HepG2 (cell line): ENCODE results near the gene FAM117B. TPM values are rescaled to one million over a fixed set of nuclear protein-coding genes. Genes with fewer than 3 reads are reported as not detected.
A peak's percentile ranks its signal among the peaks of the same experiment; 100 is the strongest.

Experiments used
- KLF16 ChIP-seq, 2 experiments: sonication (generic) in 1 of 2; formaldehyde crosslinking in 1 of 2; IDR thresholded peaks; 2 replicates each; pipeline versions ENCODE4 v1.6.1 to v1.8.0; 2016 to 2023; ENCODE audit warnings: missing genetic modification reagents in 2 of 2, missing compliant biosample characterization in 1 of 2
- KLF9 ChIP-seq: IDR thresholded peaks from 2 replicates; pipeline ENCODE4 v1.6.1; 2016; ENCODE audit warnings: low read depth
- MAF1 ChIP-seq: sonication (generic); formaldehyde crosslinking; IDR thresholded peaks from 2 replicates; pipeline ENCODE4 v1.5.0; 2020; ENCODE audit warnings: missing genetic modification reagents, borderline replicate concordance
- NCOA5 ChIP-seq: sonication (generic); formaldehyde crosslinking; IDR thresholded peaks from 2 replicates; pipeline ENCODE4 v1.4.0; 2020; ENCODE audit warnings: missing genetic modification reagents
- NFYB ChIP-seq: sonication (generic); formaldehyde crosslinking; IDR thresholded peaks from 2 replicates; pipeline ENCODE4 v1.4.0; 2020; ENCODE audit warnings: missing genetic modification reagents
- NRL ChIP-seq: sonication (generic); formaldehyde crosslinking; IDR thresholded peaks from 2 replicates; pipeline ENCODE4 v1.5.0; 2020; ENCODE audit warnings: missing genetic modification reagents, mild to moderate bottlenecking, moderate library complexity, borderline replicate concordance
- SMC3 ChIP-seq: IDR thresholded peaks from 2 replicates; pipeline ENCODE4 v1.6.1; 2011; ENCODE audit warnings: low read length, improper control_type of control experiment
- SSRP1 ChIP-seq: IDR thresholded peaks from 2 replicates; pipeline ENCODE4 v1.6.1; 2016; ENCODE audit warnings: control low read depth
- ZNF101 ChIP-seq: sonication (generic); formaldehyde crosslinking; IDR thresholded peaks from 2 replicates; pipeline ENCODE4 v1.4.0; 2020; ENCODE audit warnings: mild to moderate bottlenecking, low read depth, missing genetic modification reagents, borderline replicate concordance
- ZNF121 ChIP-seq: sonication (generic); formaldehyde crosslinking; IDR thresholded peaks from 2 replicates; pipeline ENCODE4 v1.5.0; 2020; ENCODE audit warnings: mild to moderate bottlenecking, missing genetic modification reagents
- ZNF205 ChIP-seq: IDR thresholded peaks from 2 replicates; pipeline ENCODE4 v1.6.1; 2018; ENCODE audit warnings: missing biosample characterization, missing genetic modification reagents
- ZNF317 ChIP-seq: sonication (generic); formaldehyde crosslinking; IDR thresholded peaks from 2 replicates; pipeline ENCODE4 v1.5.0; 2020; ENCODE audit warnings: mild to moderate bottlenecking, missing genetic modification reagents
- ZNF331 ChIP-seq: sonication (generic); formaldehyde crosslinking; IDR thresholded peaks from 2 replicates; pipeline ENCODE4 v1.4.0; 2020; ENCODE audit warnings: missing genetic modification reagents
- ZNF44 ChIP-seq: sonication (generic); formaldehyde crosslinking; IDR thresholded peaks from 2 replicates; pipeline ENCODE4 v1.5.1; 2020; ENCODE audit warnings: mild to moderate bottlenecking, missing genetic modification reagents
- ZNF484 ChIP-seq: sonication (generic); formaldehyde crosslinking; IDR thresholded peaks from 2 replicates; pipeline ENCODE4 v1.5.1; 2020; ENCODE audit warnings: mild to moderate bottlenecking, low read depth, missing genetic modification reagents, borderline replicate concordance
- ZNF652 ChIP-seq: IDR thresholded peaks from 2 replicates; pipeline ENCODE4 v1.6.1; 2016; ENCODE audit warnings: low read depth, borderline replicate concordance
- ZNF660 ChIP-seq: sonication (generic); formaldehyde crosslinking; IDR thresholded peaks from 2 replicates; pipeline ENCODE4 v1.5.1; 2020; ENCODE audit warnings: mild to moderate bottlenecking, low read depth, missing genetic modification reagents, borderline replicate concordance
- ZNF75D ChIP-seq: sonication (generic); formaldehyde crosslinking; IDR thresholded peaks from 2 replicates; pipeline ENCODE4 v1.8.1; 2023; ENCODE audit warnings: missing genetic modification reagents, mild to moderate bottlenecking, borderline replicate concordance
- polyA plus RNA-seq, 8 experiments: library from polyadenylated mRNA; depleted of rRNA in 3 of 8; stranded (reverse) in 7 of 8; unstranded in 1 of 8; fragments of >200 nt; fragmentation: Illumina TruSeq in 4 of 8; extraction: Trizol in 4 of 8; gene quantifications; 2 replicates each; pipeline versions ENCODE4 v1.2.1 to v1.2.3, GENCODE V29; 2011 to 2016; ENCODE audit warnings: low read depth in 4 of 8, missing spikeins in 1 of 8, mixed read lengths in 1 of 8; ENCODE audit not compliant: insufficient read depth in 1 of 8
- total RNA-seq, 5 experiments: library from RNA; depleted of rRNA; stranded (reverse); fragments of >200 nt; fragmentation: Illumina TruSeq; extraction: Trizol; gene quantifications; 2 replicates each; pipeline ENCODE4 v1.2.3, GENCODE V29; 2016; ENCODE audit warnings: low read depth in 1 of 5
- TF ChIP-seq, protein P1 (sequence below), 2 experiments: sonication (generic) in 1 of 2; formaldehyde crosslinking in 1 of 2; IDR thresholded peaks; 2 replicates each; pipeline versions ENCODE4 v1.5.1 to v1.6.1; 2011 to 2020; ENCODE audit warnings: borderline replicate concordance in 1 of 2, low read depth in 1 of 2, low read length in 1 of 2, mild to moderate bottlenecking in 1 of 2, missing genetic modification reagents in 1 of 2, moderate library complexity in 1 of 2
- TF ChIP-seq, protein P2 (sequence below): sonication (generic); formaldehyde crosslinking; IDR thresholded peaks from 2 replicates; pipeline ENCODE4 v1.4.0; 2020; ENCODE audit warnings: missing genetic modification reagents, mild to moderate bottlenecking, borderline replicate concordance
- TF ChIP-seq, protein P3 (sequence below): sonication (generic); IDR thresholded peaks from 2 replicates; pipeline ENCODE4 v1.6.1; 2016; ENCODE audit warnings: low read depth, borderline replicate concordance
- TF ChIP-seq, protein P4 (sequence below): sonication (generic); formaldehyde crosslinking; IDR thresholded peaks from 2 replicates; pipeline ENCODE4 v1.5.0; 2020; ENCODE audit warnings: mild to moderate bottlenecking, missing genetic modification reagents, borderline replicate concordance

Gene FAM117B
- total and polyA plus RNA-seq, 2 of the 13 experiments (the other 11 are each of a cell fraction or from before 2014, with no cell fraction given), result 5.8 to 11.0 TPM

DNA sequence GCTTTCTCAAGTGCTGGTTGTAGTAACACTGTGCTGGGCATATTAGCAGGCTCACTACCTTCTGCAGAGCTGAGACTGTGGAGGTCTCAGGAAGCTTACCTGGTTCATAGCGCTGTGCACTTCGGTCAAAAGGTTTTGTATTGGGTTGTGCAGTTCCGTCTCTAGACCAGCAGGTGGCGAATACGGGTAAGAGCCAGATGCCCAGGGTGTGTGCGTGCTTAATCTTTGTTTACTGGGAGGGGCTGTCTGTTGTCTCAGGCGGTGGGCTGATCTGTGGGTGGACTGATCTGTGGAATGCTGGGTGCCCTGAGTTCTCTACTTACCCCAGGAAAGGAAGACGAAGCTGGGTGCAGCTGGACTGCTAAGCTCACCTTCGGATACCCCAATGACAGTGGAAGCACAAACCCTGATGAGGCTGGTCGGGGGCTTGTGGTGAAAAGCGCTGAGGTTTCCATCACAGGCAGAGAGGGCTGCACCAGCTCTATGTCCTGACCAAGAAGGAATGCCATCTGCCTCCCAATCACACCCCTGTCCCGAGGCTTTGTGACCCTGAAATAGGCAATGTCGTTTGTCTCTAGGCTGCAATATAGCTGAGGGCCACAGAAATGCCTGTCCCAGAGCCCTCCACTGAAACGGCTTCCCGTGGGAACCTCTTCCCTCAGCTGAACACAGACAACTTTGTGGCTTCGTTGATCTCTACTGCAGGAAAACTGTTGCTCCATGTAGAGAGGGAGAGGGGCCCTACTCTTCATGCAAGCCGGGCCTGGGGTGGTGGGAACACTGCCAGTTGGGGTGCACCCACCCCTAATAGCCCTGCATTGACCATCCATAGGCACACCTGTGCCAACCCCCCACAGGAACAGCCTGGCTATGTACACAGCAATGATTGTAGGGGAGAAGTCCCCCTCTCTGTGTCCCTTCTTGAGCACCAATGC is 45.9 kb upstream of the FAM117B start (continued):
- peak; percentile 96 for TF ChIP-seq SSRP1 (CRISPR knock-in tag)
- no peak for TF ChIP-seq MAF1 (CRISPR knock-in tag)
- TF ChIP-seq, protein P1, sequence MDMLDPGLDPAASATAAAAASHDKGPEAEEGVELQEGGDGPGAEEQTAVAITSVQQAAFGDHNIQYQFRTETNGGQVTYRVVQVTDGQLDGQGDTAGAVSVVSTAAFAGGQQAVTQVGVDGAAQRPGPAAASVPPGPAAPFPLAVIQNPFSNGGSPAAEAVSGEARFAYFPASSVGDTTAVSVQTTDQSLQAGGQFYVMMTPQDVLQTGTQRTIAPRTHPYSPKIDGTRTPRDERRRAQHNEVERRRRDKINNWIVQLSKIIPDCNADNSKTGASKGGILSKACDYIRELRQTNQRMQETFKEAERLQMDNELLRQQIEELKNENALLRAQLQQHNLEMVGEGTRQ (IDR thresholded peaks at IDR 0.05; ENCODE audit: low read depth, low read length), result no peak
- TF ChIP-seq, protein P1 (CRISPR knock-in tag; IDR thresholded peaks at IDR 0.05; ENCODE audit: borderline replicate concordance), result no peak
- peak; percentile 84; the same call in 1 of the 2 replicates for TF ChIP-seq ZNF331 (CRISPR knock-in tag)
- peak; percentile 55; the same call in 1 of the 2 replicates for TF ChIP-seq ZNF205 (CRISPR knock-in tag)
- TF ChIP-seq ZNF317 (CRISPR knock-in tag), result peak; percentile 73; the same call in 1 of the 2 replicates
- no peak for TF ChIP-seq ZNF484 (CRISPR knock-in tag)
- 0 out of 2 replicates have a peak, but pooled peaks have one; percentile 77 for TF ChIP-seq NRL (CRISPR knock-in tag)
- TF ChIP-seq KLF16 (CRISPR knock-in tag; IDR thresholded peaks at IDR 0.05), result peak in 1 of 2 experiments; percentile 85; a peak in 2 of 4 replicates
- TF ChIP-seq ZNF75D, result no peak
- 0 out of 2 replicates have a peak, but pooled peaks have one; percentile 28 for TF ChIP-seq NFYB (CRISPR knock-in tag)
- peak; percentile 99 for TF ChIP-seq SMC3
- TF ChIP-seq ZNF121 (CRISPR knock-in tag), result no peak
- TF ChIP-seq, protein P2, sequence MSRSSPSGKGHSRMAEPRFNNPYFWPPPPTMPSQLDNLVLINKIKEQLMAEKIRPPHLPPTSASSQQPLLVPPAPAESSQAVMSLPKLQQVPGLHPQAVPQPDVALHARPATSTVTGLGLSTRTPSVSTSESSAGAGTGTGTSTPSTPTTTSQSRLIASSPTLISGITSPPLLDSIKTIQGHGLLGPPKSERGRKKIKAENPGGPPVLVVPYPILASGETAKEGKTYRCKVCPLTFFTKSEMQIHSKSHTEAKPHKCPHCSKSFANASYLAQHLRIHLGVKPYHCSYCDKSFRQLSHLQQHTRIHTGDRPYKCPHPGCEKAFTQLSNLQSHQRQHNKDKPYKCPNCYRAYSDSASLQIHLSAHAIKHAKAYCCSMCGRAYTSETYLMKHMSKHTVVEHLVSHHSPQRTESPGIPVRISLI (CRISPR knock-in tag), result peak; percentile 36; the same call in 1 of the 2 replicates
- TF ChIP-seq, protein P3, sequence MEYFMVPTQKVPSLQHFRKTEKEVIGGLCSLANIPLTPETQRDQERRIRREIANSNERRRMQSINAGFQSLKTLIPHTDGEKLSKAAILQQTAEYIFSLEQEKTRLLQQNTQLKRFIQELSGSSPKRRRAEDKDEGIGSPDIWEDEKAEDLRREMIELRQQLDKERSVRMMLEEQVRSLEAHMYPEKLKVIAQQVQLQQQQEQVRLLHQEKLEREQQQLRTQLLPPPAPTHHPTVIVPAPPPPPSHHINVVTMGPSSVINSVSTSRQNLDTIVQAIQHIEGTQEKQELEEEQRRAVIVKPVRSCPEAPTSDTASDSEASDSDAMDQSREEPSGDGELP, result peak; percentile 69; the same call in 1 of the 2 replicates
- TF ChIP-seq, protein P4, sequence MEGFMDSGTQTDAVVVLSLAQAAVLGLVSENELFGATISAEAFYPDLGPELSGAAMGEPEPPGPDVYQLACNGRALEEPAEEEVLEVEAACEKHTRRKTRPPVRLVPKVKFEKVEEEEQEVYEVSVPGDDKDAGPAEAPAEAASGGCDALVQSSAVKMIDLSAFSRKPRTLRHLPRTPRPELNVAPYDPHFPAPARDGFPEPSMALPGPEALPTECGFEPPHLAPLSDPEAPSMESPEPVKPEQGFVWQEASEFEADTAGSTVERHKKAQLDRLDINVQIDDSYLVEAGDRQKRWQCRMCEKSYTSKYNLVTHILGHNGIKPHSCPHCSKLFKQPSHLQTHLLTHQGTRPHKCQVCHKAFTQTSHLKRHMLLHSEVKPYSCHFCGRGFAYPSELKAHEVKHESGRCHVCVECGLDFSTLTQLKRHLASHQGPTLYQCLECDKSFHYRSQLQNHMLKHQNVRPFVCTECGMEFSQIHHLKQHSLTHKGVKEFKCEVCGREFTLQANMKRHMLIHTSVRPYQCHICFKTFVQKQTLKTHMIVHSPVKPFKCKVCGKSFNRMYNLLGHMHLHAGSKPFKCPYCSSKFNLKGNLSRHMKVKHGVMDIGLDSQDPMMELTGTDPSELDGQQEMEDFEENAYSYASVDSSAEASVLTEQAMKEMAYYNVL (CRISPR knock-in tag), result peak; percentile 69; the same call in 1 of the 2 replicates
- TF ChIP-seq ZNF652 (CRISPR knock-in tag), result no peak
- no peak for TF ChIP-seq NCOA5 (CRISPR knock-in tag)
- no peak for TF ChIP-seq KLF9
- TF ChIP-seq ZNF44 (CRISPR knock-in tag), result peak; percentile 95
- no peak for TF ChIP-seq ZNF101
- no peak for TF ChIP-seq ZNF660 (CRISPR knock-in tag)
